GM18505 (cell line): ENCODE measurements around the gene LRIT2.
"Not testable (repeated sequence)": the region's sequence is repeated elsewhere in the genome, so short reads cannot be mapped to it uniquely, and the experiment has no call there.

Experiments used
- ATAC-seq: cut with Tn5 transposase; IDR thresholded peaks from one replicate; pipeline ENCODE4 v1.9.1; 2021; ENCODE audit not compliant: unreplicated experiment
- POLR2A ChIP-seq: IDR thresholded peaks from 4 replicates; pipeline ENCODE4 v1.6.1; 2011; ENCODE audit warnings: borderline replicate concordance; ENCODE audit not compliant: insufficient read depth, insufficient read length; ENCODE audit errors: extremely low read depth

Gene LRIT2

DNA sequence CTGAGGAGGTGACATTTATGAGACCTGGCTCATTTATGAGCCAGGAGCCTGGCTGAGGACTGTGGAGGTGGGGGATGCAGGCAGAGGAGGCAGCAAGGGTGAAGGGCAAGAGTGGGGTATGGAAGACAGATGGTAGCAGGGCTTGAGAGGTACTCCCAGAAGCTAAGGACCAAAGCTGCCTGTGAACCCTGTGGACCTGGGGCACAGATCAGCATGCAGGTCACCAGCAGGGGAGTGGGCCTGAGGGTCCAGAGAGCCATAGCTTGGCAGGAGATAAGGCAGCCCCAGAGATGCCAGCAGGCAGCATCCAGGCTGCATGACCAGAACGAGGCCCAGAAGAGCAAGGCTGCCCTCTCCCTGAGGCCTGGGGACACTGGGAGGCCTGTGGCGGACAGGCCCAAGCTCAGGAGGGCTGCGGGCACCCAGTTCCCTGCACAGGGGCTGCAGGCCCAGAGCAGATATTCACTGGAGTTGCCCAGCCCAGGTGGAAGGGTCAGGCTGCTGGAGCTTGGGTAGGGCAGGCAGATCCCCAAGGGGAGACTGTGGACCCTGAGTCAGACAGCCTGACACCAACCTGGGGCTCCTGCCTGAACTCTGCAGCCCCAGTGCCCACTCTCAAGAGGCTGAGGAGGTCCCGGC, 48.4 kb downstream of the LRIT2 start:
- ATAC-seq: no peak
- no peak for TF ChIP-seq POLR2A

- TF ChIP-seq POLR2A: no peak
- ATAC-seq: no peak
Measured at GRCh38 chr10:84176351-84176750, 49.0 kb downstream of the LRIT2 start.

DNA sequence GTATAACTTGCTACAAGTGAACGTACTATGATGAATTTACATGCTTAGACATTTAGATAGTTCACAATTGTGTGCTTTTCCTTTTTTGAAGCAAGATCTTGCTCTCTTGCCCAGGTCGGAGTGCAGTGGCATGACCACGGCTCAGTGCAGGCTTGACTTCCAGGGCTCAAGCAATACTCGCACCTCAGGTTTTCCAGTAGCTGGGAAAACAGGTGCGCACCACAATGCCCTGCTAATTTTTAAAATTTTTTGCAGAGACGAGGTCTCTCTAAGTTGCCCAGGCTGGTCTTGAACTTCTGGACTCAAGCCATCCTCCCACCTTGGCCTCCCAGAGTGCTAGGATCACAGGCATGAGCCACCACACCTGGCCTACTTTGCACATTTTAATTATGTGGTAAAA, 49.9 kb downstream of the LRIT2 start:
- ATAC-seq: no peak
- TF ChIP-seq POLR2A: no peak

- no peak for ATAC-seq
- TF ChIP-seq POLR2A: no peak
Measured at GRCh38 chr10:84173501-84173929, 51.8 kb downstream of the LRIT2 start, which contains the start of gene GPR15LG. Gene GPR15LG, plus strand, starts transcription at chr10:84173801. Its CDS starts 51 bp downstream, at chr10:84173852.

DNA sequence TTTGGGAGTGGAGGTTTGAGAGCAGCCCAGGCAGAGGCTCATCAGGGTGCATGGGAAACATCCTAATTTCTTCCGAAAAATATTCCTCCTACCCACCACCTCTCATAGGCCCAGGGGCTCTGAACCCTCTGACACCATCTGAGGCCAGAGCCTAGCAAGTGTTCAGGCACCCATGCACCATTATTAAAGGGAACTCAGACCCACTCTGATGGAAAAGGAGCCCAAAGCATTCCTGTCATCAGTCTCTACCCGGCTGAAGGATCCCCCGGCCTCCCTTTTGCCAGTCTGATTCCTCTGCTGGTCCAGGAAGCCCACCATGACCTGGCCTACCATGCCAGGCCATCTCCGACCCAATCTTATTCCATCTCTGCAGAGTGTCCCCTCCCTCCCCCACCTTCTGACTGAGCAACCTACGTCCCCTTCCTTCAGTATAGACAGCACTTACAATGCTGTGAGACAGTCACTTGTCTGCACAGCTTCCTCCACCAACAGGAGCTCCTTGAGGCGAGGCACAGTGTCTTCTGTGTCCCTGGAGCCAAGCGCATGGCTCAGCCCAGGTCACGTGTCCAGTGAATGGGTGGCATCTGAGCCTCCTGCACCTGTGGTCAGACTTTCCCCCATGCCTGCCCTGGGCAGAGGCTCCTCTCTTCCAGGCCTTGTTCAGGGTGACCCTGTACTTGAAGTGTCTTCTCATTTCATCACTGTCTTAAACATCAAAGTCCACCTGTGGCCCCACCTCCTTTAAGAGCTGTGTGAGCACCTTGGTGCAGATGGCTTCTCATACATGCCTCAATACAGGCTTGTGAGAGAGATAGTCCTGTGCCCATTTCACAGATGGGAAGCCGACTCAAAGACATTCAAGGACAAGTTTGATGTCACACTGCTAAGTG, 52.6 kb downstream of the LRIT2 start:
- peak; percentile 62 for ATAC-seq
- TF ChIP-seq POLR2A: no peak

DNA sequence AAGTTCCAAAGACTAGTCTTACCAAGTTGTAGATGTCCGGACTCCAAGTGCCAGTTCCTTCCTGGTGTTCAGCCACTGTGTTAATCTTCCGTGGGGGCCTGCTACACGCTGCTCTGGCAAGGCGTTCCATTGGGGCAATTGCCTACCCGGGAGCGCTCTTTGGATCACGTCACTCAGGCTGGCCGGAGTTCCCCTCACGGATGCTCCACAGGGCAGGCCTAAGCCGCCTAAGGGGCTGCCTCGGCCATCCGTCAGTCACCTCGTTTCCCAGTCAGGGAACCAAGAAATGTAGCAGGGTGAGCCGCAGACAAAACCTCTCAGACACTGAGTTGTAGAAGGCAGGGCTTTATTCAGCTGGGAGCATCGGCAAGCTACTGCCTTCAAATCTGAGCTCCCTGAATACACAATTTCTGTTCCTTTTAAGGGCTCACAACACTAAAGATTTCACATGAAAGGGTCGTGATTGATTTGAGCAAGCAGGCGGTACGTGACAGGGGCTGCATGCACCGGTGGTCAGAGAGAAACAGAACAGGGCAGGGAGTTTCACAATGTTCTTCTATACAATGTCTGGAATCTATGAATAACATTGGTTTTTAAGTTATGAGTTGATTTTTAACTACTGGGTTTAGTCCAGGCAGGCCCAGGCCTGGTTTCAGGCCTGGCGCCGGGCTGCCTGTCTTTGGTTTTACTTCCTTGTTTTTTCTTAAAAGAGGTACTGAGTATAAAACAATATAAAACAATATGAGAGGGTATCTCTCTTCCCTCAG, 53.5 kb downstream of the LRIT2 start:
- ATAC-seq: peak; percentile 27
- peak; percentile 64 for TF ChIP-seq POLR2A

GRCh38 chr10:84171237-84171636, 54.1 kb downstream of the LRIT2 start:
- not testable (repeated sequence) for ATAC-seq
